ENCODE results near the gene NME3. TPM values are rescaled to one million over a fixed set of nuclear protein-coding genes. Genes with fewer than 3 reads are reported as not detected.

The NME3 gene
- total and polyA plus RNA-seq, 10 of the 15 experiments (the other 5 are each of a cell fraction or from before 2014, with no cell fraction given) = 0.61 to 55.5 (median 26.5) TPM

Small RNA genes lying within 50 kb of the gene (microRNA-seq; reads per million reads assigned to microRNA genes)
- 2.1 reads per million, percentile 6 among the genes with 10 or more reads in this experiment for gene MIR3177

Small RNA genes lying within 50 kb of the gene (small RNA-seq; reads per million reads assigned to genes)
- gene MIR3177 = 2.0 reads per million, percentile 61 among the genes with 10 or more reads in this experiment

Other genes starting within 250 kb of the NME3 start
Only the 7 nearest of the 25 such genes appear.
- 6.2 and 9.5 TPM in 2 replicates for gene EME2, start 1.3 kb upstream of the NME3 start, total RNA-seq (2014; rRNA removed)
- 1.4 and 2.1 TPM in 2 replicates for gene EME2, start 1.3 kb upstream of the NME3 start, total RNA-seq (2014; rRNA removed; fragmentation: Illumina TruSeq; extraction: Trizol)
- 15.8 and 16.9 TPM in 2 replicates for gene EME2, start 1.3 kb upstream of the NME3 start, total RNA-seq (2021)
- 2.8 and 4.7 TPM in 2 replicates for gene EME2, start 1.3 kb upstream of the NME3 start, polyA plus RNA-seq (2011; rRNA removed)
- gene EME2, start 1.3 kb upstream of the NME3 start, polyA plus RNA-seq (2014; fragmentation: Illumina TruSeq; extraction: Trizol) = 0.79 and 2.1 TPM in 2 replicates
- under 1 TPM; 0.29 to 0.80 TPM for gene EME2, start 1.3 kb upstream of the NME3 start, polyA plus RNA-seq (2014; fragmentation: Nextera tagmentation; extraction: Ambion mirVana)
- 13.3 and 16.2 TPM in 2 replicates for gene EME2, start 1.3 kb upstream of the NME3 start, polyA plus RNA-seq (2014; rRNA removed)
- 1 to 10 TPM; 3.4 to 4.7 TPM for gene EME2, start 1.3 kb upstream of the NME3 start, polyA plus RNA-seq (2016; fragmentation: Nextera tagmentation; extraction: Ambion mirVana)
- gene MRPS34, start 1.6 kb upstream of the NME3 start, total RNA-seq (2014; rRNA removed) = 144 and 185 TPM in 2 replicates
- 92.3 and 109 TPM in 2 replicates for gene MRPS34, start 1.6 kb upstream of the NME3 start, total RNA-seq (2014; rRNA removed; fragmentation: Illumina TruSeq; extraction: Trizol)
- gene MRPS34, start 1.6 kb upstream of the NME3 start, total RNA-seq (2021) = 184 and 190 TPM in 2 replicates
- gene MRPS34, start 1.6 kb upstream of the NME3 start, polyA plus RNA-seq (2011; rRNA removed) = 62.8 and 99.3 TPM in 2 replicates
- gene MRPS34, start 1.6 kb upstream of the NME3 start, polyA plus RNA-seq (2014; fragmentation: Illumina TruSeq; extraction: Trizol) = 18.2 and 56.0 TPM in 2 replicates
- gene MRPS34, start 1.6 kb upstream of the NME3 start, polyA plus RNA-seq (2014; fragmentation: Nextera tagmentation; extraction: Ambion mirVana) = 10 to 100 TPM in 1 of 2 experiments, 1 to 10 TPM in 1; 3.6 to 17.9 TPM
- 189 and 209 TPM in 2 replicates for gene MRPS34, start 1.6 kb upstream of the NME3 start, polyA plus RNA-seq (2014; rRNA removed)
- 100 to 1,000 TPM; 265 to 285 TPM for gene MRPS34, start 1.6 kb upstream of the NME3 start, polyA plus RNA-seq (2016; fragmentation: Nextera tagmentation; extraction: Ambion mirVana)
- 22.2 and 26.2 TPM in 2 replicates for gene SPSB3, start 11.0 kb upstream of the NME3 start, total RNA-seq (2014; rRNA removed)
- gene SPSB3, start 11.0 kb upstream of the NME3 start, total RNA-seq (2014; rRNA removed; fragmentation: Illumina TruSeq; extraction: Trizol) = 4.4 and 5.5 TPM in 2 replicates
- 18.3 and 18.5 TPM in 2 replicates for gene SPSB3, start 11.0 kb upstream of the NME3 start, total RNA-seq (2021)
- 4.7 and 9.7 TPM in 2 replicates for gene SPSB3, start 11.0 kb upstream of the NME3 start, polyA plus RNA-seq (2011; rRNA removed)
- 0.97 and 2.8 TPM in 2 replicates for gene SPSB3, start 11.0 kb upstream of the NME3 start, polyA plus RNA-seq (2014; fragmentation: Illumina TruSeq; extraction: Trizol)
- gene SPSB3, start 11.0 kb upstream of the NME3 start, polyA plus RNA-seq (2014; fragmentation: Nextera tagmentation; extraction: Ambion mirVana) = 1 to 10 TPM in 1 of 2 experiments, under 1 TPM in 1; 0.31 to 1.5 TPM
- 26.9 and 32.4 TPM in 2 replicates for gene SPSB3, start 11.0 kb upstream of the NME3 start, polyA plus RNA-seq (2014; rRNA removed)
- 10 to 100 TPM; 25.3 to 26.1 TPM for gene SPSB3, start 11.0 kb upstream of the NME3 start, polyA plus RNA-seq (2016; fragmentation: Nextera tagmentation; extraction: Ambion mirVana)
- 88.8 and 106 TPM in 2 replicates for gene NUBP2, start 11.4 kb upstream of the NME3 start, total RNA-seq (2014; rRNA removed)
- 11.0 and 13.5 TPM in 2 replicates for gene NUBP2, start 11.4 kb upstream of the NME3 start, total RNA-seq (2014; rRNA removed; fragmentation: Illumina TruSeq; extraction: Trizol)
- 73.2 and 79.8 TPM in 2 replicates for gene NUBP2, start 11.4 kb upstream of the NME3 start, total RNA-seq (2021)
- 8.2 and 23.6 TPM in 2 replicates for gene NUBP2, start 11.4 kb upstream of the NME3 start, polyA plus RNA-seq (2011; rRNA removed)
- gene NUBP2, start 11.4 kb upstream of the NME3 start, polyA plus RNA-seq (2014; fragmentation: Illumina TruSeq; extraction: Trizol) = 0.73 and 6.5 TPM in 2 replicates
- 1 to 10 TPM; 1.9 to 5.9 TPM for gene NUBP2, start 11.4 kb upstream of the NME3 start, polyA plus RNA-seq (2014; fragmentation: Nextera tagmentation; extraction: Ambion mirVana)
- 80.5 and 94.5 TPM in 2 replicates for gene NUBP2, start 11.4 kb upstream of the NME3 start, polyA plus RNA-seq (2014; rRNA removed)
- 100 to 1,000 TPM; 115 to 129 TPM for gene NUBP2, start 11.4 kb upstream of the NME3 start, polyA plus RNA-seq (2016; fragmentation: Nextera tagmentation; extraction: Ambion mirVana)
- 0.11 TPM in 1 of 2 replicates, not detected in the other for gene IGFALS, start 22.2 kb upstream of the NME3 start, total RNA-seq (2014; rRNA removed)
- not detected in 2 replicates for gene IGFALS, start 22.2 kb upstream of the NME3 start, total RNA-seq (2014; rRNA removed; fragmentation: Illumina TruSeq; extraction: Trizol)
- not detected in 2 replicates for gene IGFALS, start 22.2 kb upstream of the NME3 start, total RNA-seq (2021)
- gene IGFALS, start 22.2 kb upstream of the NME3 start, polyA plus RNA-seq (2011; rRNA removed) = not detected in 2 replicates
- not detected in 2 replicates for gene IGFALS, start 22.2 kb upstream of the NME3 start, polyA plus RNA-seq (2014; fragmentation: Illumina TruSeq; extraction: Trizol)
- gene IGFALS, start 22.2 kb upstream of the NME3 start, polyA plus RNA-seq (2014; fragmentation: Nextera tagmentation; extraction: Ambion mirVana) = not detected
- gene IGFALS, start 22.2 kb upstream of the NME3 start, polyA plus RNA-seq (2014; rRNA removed) = 0.04 TPM in 1 of 2 replicates, not detected in the other
- gene IGFALS, start 22.2 kb upstream of the NME3 start, polyA plus RNA-seq (2016; fragmentation: Nextera tagmentation; extraction: Ambion mirVana) = not detected
- 31.5 and 37.5 TPM in 2 replicates for gene HAGH, start 55.3 kb upstream of the NME3 start, total RNA-seq (2014; rRNA removed)
- gene HAGH, start 55.3 kb upstream of the NME3 start, total RNA-seq (2014; rRNA removed; fragmentation: Illumina TruSeq; extraction: Trizol) = 18.9 and 22.6 TPM in 2 replicates
- 24.9 and 26.2 TPM in 2 replicates for gene HAGH, start 55.3 kb upstream of the NME3 start, total RNA-seq (2021)
- 6.4 and 12.1 TPM in 2 replicates for gene HAGH, start 55.3 kb upstream of the NME3 start, polyA plus RNA-seq (2011; rRNA removed)
- gene HAGH, start 55.3 kb upstream of the NME3 start, polyA plus RNA-seq (2014; fragmentation: Illumina TruSeq; extraction: Trizol) = 7.8 and 19.9 TPM in 2 replicates
- 1 to 10 TPM; 2.0 to 2.3 TPM for gene HAGH, start 55.3 kb upstream of the NME3 start, polyA plus RNA-seq (2014; fragmentation: Nextera tagmentation; extraction: Ambion mirVana)
- gene HAGH, start 55.3 kb upstream of the NME3 start, polyA plus RNA-seq (2014; rRNA removed) = 47.3 and 50.1 TPM in 2 replicates
- gene HAGH, start 55.3 kb upstream of the NME3 start, polyA plus RNA-seq (2016; fragmentation: Nextera tagmentation; extraction: Ambion mirVana) = 10 to 100 TPM; 37.8 to 43.3 TPM
- gene FAHD1, start 55.7 kb upstream of the NME3 start, total RNA-seq (2014; rRNA removed) = 36.1 and 43.0 TPM in 2 replicates
- gene FAHD1, start 55.7 kb upstream of the NME3 start, total RNA-seq (2014; rRNA removed; fragmentation: Illumina TruSeq; extraction: Trizol) = 15.1 and 15.8 TPM in 2 replicates
- 18.5 and 23.4 TPM in 2 replicates for gene FAHD1, start 55.7 kb upstream of the NME3 start, total RNA-seq (2021)
- 16.4 and 19.1 TPM in 2 replicates for gene FAHD1, start 55.7 kb upstream of the NME3 start, polyA plus RNA-seq (2011; rRNA removed)
- gene FAHD1, start 55.7 kb upstream of the NME3 start, polyA plus RNA-seq (2014; fragmentation: Illumina TruSeq; extraction: Trizol) = 13.2 and 13.3 TPM in 2 replicates
- 1 to 10 TPM; 4.3 to 10.0 TPM for gene FAHD1, start 55.7 kb upstream of the NME3 start, polyA plus RNA-seq (2014; fragmentation: Nextera tagmentation; extraction: Ambion mirVana)
- 35.0 and 41.8 TPM in 2 replicates for gene FAHD1, start 55.7 kb upstream of the NME3 start, polyA plus RNA-seq (2014; rRNA removed)
- gene FAHD1, start 55.7 kb upstream of the NME3 start, polyA plus RNA-seq (2016; fragmentation: Nextera tagmentation; extraction: Ambion mirVana) = 10 to 100 TPM; 29.8 to 32.8 TPM

Measured in GM12878 (cell line).